Right forelimb (tissue), 1 donor: ENCODE data around the gene COPZ1.
"Not testable (repeated sequence)": the region's sequence is repeated elsewhere in the genome, so short reads cannot be mapped to it uniquely, and the experiment has no call there.

Experiments used
- DNase-seq: peaks from one replicate; pipeline ENCODE4 v3.0.0-alpha.2; 2018

COPZ1 gene

GRCh38 chr12:54337280-54337842 lies 12.4 kb downstream of the COPZ1 start:
- DNase-seq: no peak

- DNase-seq: peak; percentile 52
These were observed 13.1 kb downstream of the COPZ1 start for GRCh38 chr12:54337854-54338650.

GRCh38 chr12:54338698-54339296 lies 13.9 kb downstream of the COPZ1 start:
- DNase-seq: no peak

- DNase-seq: no peak
These were observed 15.9 kb downstream of the COPZ1 start for GRCh38 chr12:54340846-54341245.

- DNase-seq: no peak
These were observed 16.7 kb downstream of the COPZ1 start for GRCh38 chr12:54341378-54342300.

GRCh38 chr12:54349036-54349435 lies 24.1 kb downstream of the COPZ1 start:
- no peak for DNase-seq

GRCh38 chr12:54349679-54350078 lies 24.7 kb downstream of the COPZ1 start:
- no peak for DNase-seq

GRCh38 chr12:54350743-54351142 lies 25.8 kb downstream of the COPZ1 start:
- no peak for DNase-seq

- DNase-seq: no peak
These were observed 26.4 kb downstream of the COPZ1 start for GRCh38 chr12:54351341-54351740.

GRCh38 chr12:54352022-54352531 lies 27.1 kb downstream of the COPZ1 start:
- peak; percentile 84 for DNase-seq

GRCh38 chr12:54352891-54353874 lies 28.3 kb downstream of the COPZ1 start:
- DNase-seq: peak; percentile 83

- not testable (repeated sequence) for DNase-seq
These were observed 29.3 kb downstream of the COPZ1 start for GRCh38 chr12:54354271-54354670.

- DNase-seq: peak; percentile 47
These were observed 30.3 kb downstream of the COPZ1 start for GRCh38 chr12:54355104-54355815.

- DNase-seq: peak; percentile 46
These were observed 31.3 kb downstream of the COPZ1 start for GRCh38 chr12:54356228-54356627.

- DNase-seq: no peak
These were observed 32.0 kb downstream of the COPZ1 start for GRCh38 chr12:54356951-54357356.

GRCh38 chr12:54357506-54358190 lies 32.7 kb downstream of the COPZ1 start:
- peak; percentile 48 for DNase-seq

GRCh38 chr12:54358191-54358944 lies 33.4 kb downstream of the COPZ1 start:
- DNase-seq: no peak

GRCh38 chr12:54358945-54359761 lies 34.2 kb downstream of the COPZ1 start:
- peak; percentile 98 for DNase-seq
